ENCODE data around the gene SETBP1. TPM values are rescaled to one million over a fixed set of nuclear protein-coding genes. Genes with fewer than 3 reads are reported as not detected.

The SETBP1 gene
- total RNA-seq, 1 experiment from 2014 or later = 0.05 TPM

- no peaks in the 10 kb centered on the region for H4K20me1 ChIP-seq (ENCODE audit: insufficient read depth)
- H3K4me3 ChIP-seq (replicated peaks in 1 of 2; ENCODE audit: low read depth in 1 of 2, low read length in 2 of 2) = no peak overlapping the region
- H3K9me2 ChIP-seq (ENCODE audit: insufficient read depth) = no peaks in the 10 kb centered on the region
- H3K9me3 ChIP-seq (ENCODE audit: control insufficient read depth in 1 of 2, insufficient read depth in 1 of 2, low read depth in 1 of 2, low read length in 2 of 2) = peaks cover 11 to 18% of the 10 kb centered on the region in 2 experiments; a peak in 2 of 4 replicates
- ChIA-PET POLR2A (no interaction called here), CTCF (no interaction called here), RAD21 (ENCODE audit: low non-redundant PET in 1 of 2, low total read pairs in 2 of 2, uncharacterized antibody in 2 of 2, unreplicated experiment in 2 of 2) (no interaction called here)
- no peaks in the 10 kb centered on the region for H3K4me1 ChIP-seq (ENCODE audit: control insufficient read depth in 1 of 2, insufficient read depth in 2 of 2, low read length in 2 of 2)
- H3K9ac ChIP-seq (ENCODE audit: low read length) = no peak overlapping the region
- H3K27me3 ChIP-seq (ENCODE audit: insufficient read depth, low read length) = no peaks in the 10 kb centered on the region
- no peak overlapping the region for H2AFZ ChIP-seq (ENCODE audit: low read depth, low read length, poor library complexity, severe bottlenecking)
- H3K36me3 ChIP-seq (ENCODE audit: control insufficient read depth in 1 of 2, insufficient read depth in 2 of 2, low read length in 2 of 2) = no peaks in the 10 kb centered on the region
- TF ChIP-seq POLR2AphosphoS5 (IDR thresholded peaks at IDR 0.05; ENCODE audit: low read depth, low read length) (no peak), ZBTB33 (IDR thresholded peaks at IDR 0.05; ENCODE audit: extremely low read depth, insufficient replicate concordance, low read length) (no peak)
- no peaks in the 10 kb centered on the region for H3K79me2 ChIP-seq (ENCODE audit: insufficient read depth, low read length)
- no peak overlapping the region for H3K27ac ChIP-seq (ENCODE audit: low read depth, low read length)
- ATAC-seq (no peak), DNase-seq (ENCODE audit: low read depth, low spot score) (no peak)
- intact Hi-C loops (cut with micrococcal nuclease) = no loop called here
- no peak overlapping the region for H3K4me2 ChIP-seq (ENCODE audit: low read length)
- BruUV-seq (replicated peaks) = no TSS peak
Observed at GRCh38 chr18:45056926-45057325, 376.2 kb downstream of the SETBP1 start.

- no TSS peak for BruUV-seq (replicated peaks)
- no peaks in the 10 kb centered on the region for H3K36me3 ChIP-seq (ENCODE audit: control insufficient read depth in 1 of 2, insufficient read depth in 2 of 2, low read length in 2 of 2)
- RAD21 ChIA-PET (ENCODE audit: low non-redundant PET in 1 of 2, low total read pairs in 2 of 2, uncharacterized antibody in 2 of 2, unreplicated experiment in 2 of 2) = no interaction called here
- no peaks in the 10 kb centered on the region for H3K27me3 ChIP-seq (ENCODE audit: insufficient read depth, low read length)
- no peak for ATAC-seq
- no peak overlapping the region for H3K4me3 ChIP-seq (replicated peaks in 1 of 2; ENCODE audit: low read depth in 1 of 2, low read length in 2 of 2)
- H4K20me1 ChIP-seq (ENCODE audit: insufficient read depth) = no peaks in the 10 kb centered on the region
- H3K79me2 ChIP-seq (ENCODE audit: insufficient read depth, low read length) = no peaks in the 10 kb centered on the region
- no peaks in the 10 kb centered on the region for H3K9me2 ChIP-seq (ENCODE audit: insufficient read depth)
- H3K27ac ChIP-seq (ENCODE audit: low read depth, low read length) = no peak overlapping the region
- POLR2A ChIA-PET = no interaction called here
- no peaks in the 10 kb centered on the region for H3K4me1 ChIP-seq (ENCODE audit: control insufficient read depth in 1 of 2, insufficient read depth in 2 of 2, low read length in 2 of 2)
- H3K4me2 ChIP-seq (ENCODE audit: low read length) = no peak overlapping the region
- no peak overlapping the region for H2AFZ ChIP-seq (ENCODE audit: low read depth, low read length, poor library complexity, severe bottlenecking)
- CTCF ChIA-PET = no interaction called here
- intact Hi-C loops (cut with micrococcal nuclease) = no loop called here
- no peak overlapping the region for H3K9ac ChIP-seq (ENCODE audit: low read length)
- DNase-seq (ENCODE audit: low read depth, low spot score) = no peak
- peaks cover 12 to 15% of the 10 kb centered on the region in 2 experiments; a peak in 2 of 4 replicates for H3K9me3 ChIP-seq (ENCODE audit: control insufficient read depth in 1 of 2, insufficient read depth in 1 of 2, low read depth in 1 of 2, low read length in 2 of 2)
- TF ChIP-seq YY1 (IDR thresholded peaks at IDR 0.05; ENCODE audit: extremely low read depth, insufficient replicate concordance, low read depth, low read length) (no peak), EZH2 (IDR thresholded peaks at IDR 0.05) (no peak), SP1 (IDR thresholded peaks at IDR 0.05; ENCODE audit: low read depth) (no peak), REST (IDR thresholded peaks at IDR 0.05; ENCODE audit: low read depth) (no peak), MAX (IDR thresholded peaks at IDR 0.05) (no peak), ATF3 (IDR thresholded peaks at IDR 0.05) (no peak), POLR2AphosphoS5 (IDR thresholded peaks at IDR 0.05; ENCODE audit: low read depth, low read length) (no peak), FOSL1 (IDR thresholded peaks at IDR 0.05; ENCODE audit: low read depth) (no peak), SIN3A (IDR thresholded peaks at IDR 0.05; ENCODE audit: low read depth) (no peak), SRF (IDR thresholded peaks at IDR 0.05; ENCODE audit: low read depth) (no peak)
Observed at GRCh38 chr18:45057955-45058600, 377.4 kb downstream of the SETBP1 start.
